ENCODE measurements around the gene TTLL10. TPM values are rescaled to one million over a fixed set of nuclear protein-coding genes. Genes with fewer than 3 reads are reported as not detected.

TTLL10 gene
- total RNA-seq, 1 experiment from 2014 or later, result not detected

DNA sequence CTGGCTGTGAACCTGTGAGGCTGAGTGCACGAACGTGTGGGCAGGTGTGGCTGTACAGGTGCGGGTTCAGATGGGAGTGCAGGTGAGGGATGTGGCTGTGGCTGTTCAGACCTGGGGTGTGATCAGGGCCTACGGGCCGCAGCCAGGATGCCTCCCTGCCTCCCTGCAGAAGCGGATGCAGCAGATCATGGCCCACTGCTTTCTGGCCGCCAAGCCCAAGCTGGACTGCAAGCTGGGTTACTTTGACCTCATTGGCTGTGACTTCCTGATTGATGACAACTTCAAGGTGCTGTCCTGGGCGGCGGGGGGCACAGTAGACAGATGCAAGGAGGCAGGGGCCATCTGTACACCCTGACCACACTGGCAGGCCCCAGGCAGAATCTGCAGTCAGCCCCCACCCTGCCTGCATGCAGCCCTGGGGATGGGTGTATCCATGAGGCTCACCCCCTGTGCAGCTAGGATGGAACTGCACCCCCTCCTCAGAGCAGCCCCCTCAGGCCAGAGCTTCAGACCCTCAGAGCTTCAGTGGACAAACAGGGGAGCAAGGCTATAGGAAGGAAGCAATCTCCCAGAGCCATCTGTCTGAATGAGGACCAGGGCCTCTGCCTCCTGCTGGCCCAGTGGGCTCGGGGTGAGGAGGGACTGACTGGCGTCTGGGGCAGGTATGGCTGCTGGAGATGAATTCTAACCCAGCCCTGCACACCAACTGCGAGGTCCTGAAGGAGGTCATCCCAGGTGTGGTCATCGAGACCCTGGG is 22.9 kb downstream of the TTLL10 start:
- no peaks in the 10 kb centered on the region for H3K36me3 Mint-ChIP-seq (ENCODE audit: insufficient read depth, unreplicated experiment)

DNA sequence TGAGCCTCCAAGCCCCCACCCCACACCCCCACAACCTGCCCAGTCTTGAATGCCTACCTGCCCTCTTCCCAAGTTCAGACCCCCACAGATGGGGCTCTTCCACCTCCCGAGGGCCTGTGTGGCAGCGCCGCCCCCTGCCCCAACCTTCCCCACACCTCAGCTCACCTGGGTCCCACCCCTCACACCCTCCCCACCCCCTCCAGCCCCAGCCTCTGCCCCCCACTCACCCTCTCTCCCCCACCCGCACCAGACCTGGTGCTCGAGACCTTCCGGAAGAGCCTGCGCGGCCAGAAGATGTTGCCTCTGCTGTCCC is 23.5 kb downstream of the TTLL10 start:
- Mint-ChIP-seq H3K4me3 (ENCODE audit: unreplicated experiment) (no peak overlapping the region), H3K4me1 (ENCODE audit: insufficient read depth, unreplicated experiment) (no peaks in the 10 kb centered on the region), H3K27me3 (ENCODE audit: insufficient read depth, unreplicated experiment) (peaks cover 1% of the 10 kb centered on the region), H3K9me3 (ENCODE audit: unreplicated experiment) (peaks cover 12% of the 10 kb centered on the region), H3K36me3 (ENCODE audit: insufficient read depth, unreplicated experiment) (no peaks in the 10 kb centered on the region), H3K27ac (ENCODE audit: low read depth, unreplicated experiment) (no peak overlapping the region)
- ChIA-PET POLR2A (no interaction called here), CTCF (no interaction called here)
- intact Hi-C loops (cut with micrococcal nuclease), result no loop called here
- no peak for TF ChIP-seq CTCF (IDR thresholded peaks at IDR 0.05; ENCODE audit: unreplicated experiment)
- no TSS peak for BruUV-seq (replicated peaks)
- no peak for DNase-seq (ENCODE audit: unreplicated experiment)

More for the DNA sequence above, 22.9 kb downstream of the TTLL10 start:
- no peak for DNase-seq (ENCODE audit: unreplicated experiment)
- CTCF ChIA-PET, result interaction anchor here (0.9 kb wide), 1 partner anchor 11 kb away, joined by 3 read pairs; no protein-coding TSS in a partner anchor
- peaks cover 12% of the 10 kb centered on the region for H3K9me3 Mint-ChIP-seq (ENCODE audit: unreplicated experiment)
- H3K27me3 Mint-ChIP-seq (ENCODE audit: insufficient read depth, unreplicated experiment), result peaks cover 7% of the 10 kb centered on the region
- H3K4me1 Mint-ChIP-seq (ENCODE audit: insufficient read depth, unreplicated experiment), result no peaks in the 10 kb centered on the region
- H3K4me3 Mint-ChIP-seq (ENCODE audit: unreplicated experiment), result no peak overlapping the region
- H3K27ac Mint-ChIP-seq (ENCODE audit: low read depth, unreplicated experiment), result no peak overlapping the region
- POLR2A ChIA-PET, result no interaction called here
- intact Hi-C loops (cut with micrococcal nuclease), result no loop called here
- TF ChIP-seq CTCF (IDR thresholded peaks at IDR 0.05; ENCODE audit: unreplicated experiment), result no peak
- BruUV-seq (replicated peaks), result no TSS peak

GRCh38 chr1:1197551-1198422 is 24.1 kb downstream of the TTLL10 start:
- intact Hi-C loops (cut with micrococcal nuclease), result no loop called here
- BruUV-seq (replicated peaks), result no TSS peak
- no peak overlapping the region for H3K27ac Mint-ChIP-seq (ENCODE audit: low read depth, unreplicated experiment)

More at GRCh38 chr1:1197551-1198422, 24.1 kb downstream of the TTLL10 start:
- H3K9me3 Mint-ChIP-seq (ENCODE audit: unreplicated experiment), result peaks cover 12% of the 10 kb centered on the region
- no peaks in the 10 kb centered on the region for H3K4me1 Mint-ChIP-seq (ENCODE audit: insufficient read depth, unreplicated experiment)
- POLR2A ChIA-PET, result no interaction called here
- no peak for DNase-seq (ENCODE audit: unreplicated experiment)
- H3K36me3 Mint-ChIP-seq (ENCODE audit: insufficient read depth, unreplicated experiment), result no peaks in the 10 kb centered on the region
- no peak overlapping the region for H3K4me3 Mint-ChIP-seq (ENCODE audit: unreplicated experiment)
- CTCF ChIA-PET, result no interaction called here
- no peak for TF ChIP-seq CTCF (IDR thresholded peaks at IDR 0.05; ENCODE audit: unreplicated experiment)
- H3K27me3 Mint-ChIP-seq (ENCODE audit: insufficient read depth, unreplicated experiment), result no peaks in the 10 kb centered on the region
